Keratinocyte (primary cell): ENCODE measurements around the gene ZFYVE28.

ENCODE experiments used
- CTCF ChIP-seq, 3 experiments: IDR thresholded peaks in 1 of 3; conservative IDR thresholded peaks in 1 of 3; optimal IDR thresholded peaks in 1 of 3; 2 replicates in 2 of 3; 3 replicates in 1 of 3; pipeline versions ENCODE3 to v1.5.1; 2011; ENCODE audit warnings: low read length in 3 of 3, mild to moderate bottlenecking in 3 of 3, moderate library complexity in 2 of 3, control low read depth in 1 of 3, inconsistent platforms in 1 of 3; ENCODE audit not compliant: insufficient read depth in 2 of 3; ENCODE audit errors: extremely low read depth in 1 of 3
- EZH2 ChIP-seq: IDR thresholded peaks from one replicate; pipeline ENCODE4 v1.6.1; 2012; ENCODE audit warnings: inconsistent platforms, mild to moderate bottlenecking, low read length, moderate library complexity

GRCh38 chr4:2318885-2319284 is 99.6 kb downstream of the ZFYVE28 start:
- TF ChIP-seq CTCF (optimal IDR thresholded peaks at IDR 0.05 in 1 of 3, IDR thresholded peaks at IDR 0.05 in 1 of 3, conservative IDR thresholded peaks at IDR 0.05 in 1 of 3; ENCODE audit: extremely low read depth in 1 of 3, insufficient read depth in 2 of 3, low read length in 3 of 3) (no peak), EZH2 (no peak)
